GM23338 (cell line): Measurements from ENCODE around the gene A4GNT.

Source experiments
- CREB1 ChIP-seq: fragments of 250-450 bp; sonication (Bioruptor Pico); IDR thresholded peaks from 2 replicates; pipeline ENCODE4 v1.5.0; 2020; ENCODE audit warnings: low read depth, mild to moderate bottlenecking, moderate library complexity
- EZH2 ChIP-seq: fragments of 200-600 bp; sonication (generic); IDR thresholded peaks from one replicate; pipeline ENCODE4 v1.8.0; 2017; ENCODE audit warnings: antibody characterized with exemption, mild to moderate bottlenecking, low read depth; ENCODE audit not compliant: unreplicated experiment
- EZH2phosphoT487 ChIP-seq: fragments of 200-600 bp; sonication (generic); IDR thresholded peaks from one replicate; pipeline ENCODE4 v1.8.1; 2018; ENCODE audit warnings: antibody characterized with exemption; ENCODE audit not compliant: unreplicated experiment
- JUNB ChIP-seq: IDR thresholded peaks from one replicate; pipeline ENCODE4 v1.6.1; 2016; ENCODE audit warnings: antibody characterized with exemption; ENCODE audit not compliant: unreplicated experiment
- NANOG ChIP-seq: IDR thresholded peaks from 2 replicates; pipeline ENCODE4 v1.6.1; 2016; ENCODE audit warnings: antibody characterized with exemption, borderline replicate concordance
- POLR2AphosphoS5 ChIP-seq: IDR thresholded peaks from 2 replicates; pipeline ENCODE4 v1.6.1; 2016; ENCODE audit warnings: antibody characterized with exemption, low read depth
- STAT1 ChIP-seq: IDR thresholded peaks from one replicate; pipeline ENCODE4 v1.6.1; 2016; ENCODE audit warnings: antibody characterized with exemption; ENCODE audit not compliant: unreplicated experiment
- ZNF114 ChIP-seq: fragments of 250-450 bp; sonication (Bioruptor Pico); IDR thresholded peaks from 2 replicates; pipeline ENCODE4 v1.5.0; 2020; ENCODE audit warnings: mild to moderate bottlenecking, moderate library complexity
- ZNF331 ChIP-seq: fragments of 250-450 bp; sonication (Bioruptor Pico); IDR thresholded peaks from 2 replicates; pipeline ENCODE4 v1.5.0; 2020; ENCODE audit warnings: low read depth, mild to moderate bottlenecking, moderate library complexity
- TF ChIP-seq, protein P1 (sequence below), 2 experiments: fragments of 200-600 bp in 1 of 2; sonication (generic) in 1 of 2; conservative IDR thresholded peaks; 2 replicates each; pipeline versions ENCODE4 v1.5.1 to v1.6.1; 2016 to 2017; ENCODE audit warnings: antibody characterized with exemption in 2 of 2, low read depth in 2 of 2, mild to moderate bottlenecking in 2 of 2, moderate library complexity in 1 of 2
- TF ChIP-seq, protein P2 (sequence below): IDR thresholded peaks from one replicate; pipeline ENCODE4 v1.6.1; 2018; ENCODE audit warnings: antibody characterized with exemption; ENCODE audit not compliant: unreplicated experiment
- TF ChIP-seq, protein P3 (sequence below): IDR thresholded peaks from 2 replicates; pipeline ENCODE4 v1.6.1; 2016; ENCODE audit warnings: antibody characterized with exemption

DNA sequence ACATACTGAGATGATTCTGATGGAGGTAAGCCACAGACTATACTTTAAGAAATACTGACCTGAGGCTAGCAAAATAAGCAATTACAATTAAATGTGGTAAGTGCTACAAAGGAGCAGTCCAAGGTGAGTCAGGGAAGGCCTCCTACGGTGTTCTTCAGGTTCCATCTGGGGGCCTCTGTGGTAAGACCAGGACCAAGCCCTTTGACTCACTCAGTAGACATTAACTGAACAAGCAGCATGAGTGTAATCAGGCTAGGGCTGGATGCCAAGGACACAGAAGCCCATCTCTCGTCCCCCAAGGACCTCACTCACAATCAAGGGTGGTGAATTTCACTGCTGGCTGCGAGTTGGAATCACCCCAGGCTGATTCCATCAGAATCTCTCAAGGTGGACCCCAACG, 54.1 kb downstream of the A4GNT start:
- no peak for TF ChIP-seq STAT1
- TF ChIP-seq, protein P1, sequence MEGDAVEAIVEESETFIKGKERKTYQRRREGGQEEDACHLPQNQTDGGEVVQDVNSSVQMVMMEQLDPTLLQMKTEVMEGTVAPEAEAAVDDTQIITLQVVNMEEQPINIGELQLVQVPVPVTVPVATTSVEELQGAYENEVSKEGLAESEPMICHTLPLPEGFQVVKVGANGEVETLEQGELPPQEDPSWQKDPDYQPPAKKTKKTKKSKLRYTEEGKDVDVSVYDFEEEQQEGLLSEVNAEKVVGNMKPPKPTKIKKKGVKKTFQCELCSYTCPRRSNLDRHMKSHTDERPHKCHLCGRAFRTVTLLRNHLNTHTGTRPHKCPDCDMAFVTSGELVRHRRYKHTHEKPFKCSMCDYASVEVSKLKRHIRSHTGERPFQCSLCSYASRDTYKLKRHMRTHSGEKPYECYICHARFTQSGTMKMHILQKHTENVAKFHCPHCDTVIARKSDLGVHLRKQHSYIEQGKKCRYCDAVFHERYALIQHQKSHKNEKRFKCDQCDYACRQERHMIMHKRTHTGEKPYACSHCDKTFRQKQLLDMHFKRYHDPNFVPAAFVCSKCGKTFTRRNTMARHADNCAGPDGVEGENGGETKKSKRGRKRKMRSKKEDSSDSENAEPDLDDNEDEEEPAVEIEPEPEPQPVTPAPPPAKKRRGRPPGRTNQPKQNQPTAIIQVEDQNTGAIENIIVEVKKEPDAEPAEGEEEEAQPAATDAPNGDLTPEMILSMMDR (conservative IDR thresholded peaks at IDR 0.05; ENCODE audit: low read depth in 2 of 2), result no peak
- TF ChIP-seq POLR2AphosphoS5, result no peak
- TF ChIP-seq, protein P2, sequence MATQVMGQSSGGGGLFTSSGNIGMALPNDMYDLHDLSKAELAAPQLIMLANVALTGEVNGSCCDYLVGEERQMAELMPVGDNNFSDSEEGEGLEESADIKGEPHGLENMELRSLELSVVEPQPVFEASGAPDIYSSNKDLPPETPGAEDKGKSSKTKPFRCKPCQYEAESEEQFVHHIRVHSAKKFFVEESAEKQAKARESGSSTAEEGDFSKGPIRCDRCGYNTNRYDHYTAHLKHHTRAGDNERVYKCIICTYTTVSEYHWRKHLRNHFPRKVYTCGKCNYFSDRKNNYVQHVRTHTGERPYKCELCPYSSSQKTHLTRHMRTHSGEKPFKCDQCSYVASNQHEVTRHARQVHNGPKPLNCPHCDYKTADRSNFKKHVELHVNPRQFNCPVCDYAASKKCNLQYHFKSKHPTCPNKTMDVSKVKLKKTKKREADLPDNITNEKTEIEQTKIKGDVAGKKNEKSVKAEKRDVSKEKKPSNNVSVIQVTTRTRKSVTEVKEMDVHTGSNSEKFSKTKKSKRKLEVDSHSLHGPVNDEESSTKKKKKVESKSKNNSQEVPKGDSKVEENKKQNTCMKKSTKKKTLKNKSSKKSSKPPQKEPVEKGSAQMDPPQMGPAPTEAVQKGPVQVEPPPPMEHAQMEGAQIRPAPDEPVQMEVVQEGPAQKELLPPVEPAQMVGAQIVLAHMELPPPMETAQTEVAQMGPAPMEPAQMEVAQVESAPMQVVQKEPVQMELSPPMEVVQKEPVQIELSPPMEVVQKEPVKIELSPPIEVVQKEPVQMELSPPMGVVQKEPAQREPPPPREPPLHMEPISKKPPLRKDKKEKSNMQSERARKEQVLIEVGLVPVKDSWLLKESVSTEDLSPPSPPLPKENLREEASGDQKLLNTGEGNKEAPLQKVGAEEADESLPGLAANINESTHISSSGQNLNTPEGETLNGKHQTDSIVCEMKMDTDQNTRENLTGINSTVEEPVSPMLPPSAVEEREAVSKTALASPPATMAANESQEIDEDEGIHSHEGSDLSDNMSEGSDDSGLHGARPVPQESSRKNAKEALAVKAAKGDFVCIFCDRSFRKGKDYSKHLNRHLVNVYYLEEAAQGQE, result no peak
- no peak for TF ChIP-seq CREB1 (CRISPR knock-in tag)
- no peak for TF ChIP-seq EZH2
- TF ChIP-seq, protein P3, sequence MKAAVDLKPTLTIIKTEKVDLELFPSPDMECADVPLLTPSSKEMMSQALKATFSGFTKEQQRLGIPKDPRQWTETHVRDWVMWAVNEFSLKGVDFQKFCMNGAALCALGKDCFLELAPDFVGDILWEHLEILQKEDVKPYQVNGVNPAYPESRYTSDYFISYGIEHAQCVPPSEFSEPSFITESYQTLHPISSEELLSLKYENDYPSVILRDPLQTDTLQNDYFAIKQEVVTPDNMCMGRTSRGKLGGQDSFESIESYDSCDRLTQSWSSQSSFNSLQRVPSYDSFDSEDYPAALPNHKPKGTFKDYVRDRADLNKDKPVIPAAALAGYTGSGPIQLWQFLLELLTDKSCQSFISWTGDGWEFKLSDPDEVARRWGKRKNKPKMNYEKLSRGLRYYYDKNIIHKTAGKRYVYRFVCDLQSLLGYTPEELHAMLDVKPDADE, result no peak
- no peak for TF ChIP-seq ZNF331 (CRISPR knock-in tag)
- no peak for TF ChIP-seq EZH2phosphoT487
- no peak for TF ChIP-seq NANOG
- no peak for TF ChIP-seq JUNB
- TF ChIP-seq ZNF114, result no peak
